ENCODE results near the gene UBE2R2. TPM values are rescaled to one million over a fixed set of nuclear protein-coding genes. Genes with fewer than 3 reads are reported as not detected.
A peak's percentile ranks its signal among the peaks of the same experiment; 100 is the strongest.

The UBE2R2 gene
- polyA plus RNA-seq, 3 donors = 30.5 to 50.1 (median 37.2) TPM

DNA sequence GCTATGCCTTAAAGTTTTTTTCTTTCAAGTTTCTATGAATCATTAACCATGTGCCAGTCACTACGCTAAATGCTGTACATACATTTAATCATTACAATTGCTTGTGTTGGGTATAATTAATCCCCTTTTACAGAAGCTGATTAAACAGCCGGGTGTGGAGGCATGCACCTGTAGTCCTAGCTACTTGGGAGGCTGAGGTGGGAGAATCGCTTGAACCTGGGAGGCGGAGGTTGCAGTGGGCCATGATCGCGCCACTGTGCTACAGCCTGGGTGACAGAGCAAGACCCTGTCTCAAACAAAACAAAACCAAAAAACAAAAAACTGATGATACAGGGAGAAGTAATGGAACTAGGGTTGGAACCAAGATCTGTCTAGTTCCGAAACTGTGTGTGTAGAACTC lies 1.2 kb upstream of the UBE2R2 start:
- no CpG with 5 or more reads among the region's 7 CpGs for WGBS (ENCODE audit: insufficient coverage)
- Histone ChIP-seq H3K27me3 (ENCODE audit: control insufficient read depth in 2 of 2, insufficient read depth in 2 of 2, low read length in 2 of 2) (no peaks in the 10 kb centered on the region), H3K36me3 (replicated peaks in 1 of 2; ENCODE audit: control insufficient read depth in 1 of 2, insufficient read depth in 2 of 2, low read length in 2 of 2) (no peaks in the 10 kb centered on the region), H2AFZ (ENCODE audit: insufficient read depth, low read depth, low read length, poor library complexity, severe bottlenecking) (no peak overlapping the region), H3K27ac (ENCODE audit: low read depth in 1 of 2, low read length in 2 of 2) (peak overlapping the region; percentile 99), H4K20me1 (ENCODE audit: insufficient read depth, low read length) (no peaks in the 10 kb centered on the region), H3K9me3 (replicated peaks in 1 of 2; ENCODE audit: control insufficient read depth in 1 of 2, insufficient read depth in 1 of 2, low read length in 2 of 2) (no peaks in the 10 kb centered on the region), H3K4me3 (replicated peaks in 1 of 3; ENCODE audit: low read depth in 2 of 3, low read length in 3 of 3) (peak overlapping the region in 1 of 3 experiments; percentile 91), H3K4me2 (replicated peaks; ENCODE audit: extremely low read depth, low read length, poor library complexity, severe bottlenecking) (peak overlapping the region; percentile 93), H3K4me1 (ENCODE audit: control insufficient read depth in 1 of 2, insufficient read depth in 2 of 2, low read length in 2 of 2) (peaks cover 41 to 56% of the 10 kb centered on the region in 2 donors), H3K9ac (ENCODE audit: insufficient read depth, low read length, poor library complexity, severe bottlenecking) (peak overlapping the region; percentile 100), H3K79me2 (ENCODE audit: insufficient read depth, low read length) (peaks cover 53% of the 10 kb centered on the region)
- no peak for DNase-seq
- intact Hi-C loops (cut with micrococcal nuclease) = loop anchor here in 1 of 2 donors (5.0 kb wide), 1 partner anchor 37 kb away; no protein-coding TSS in a partner anchor
- TF ChIP-seq, protein P1, sequence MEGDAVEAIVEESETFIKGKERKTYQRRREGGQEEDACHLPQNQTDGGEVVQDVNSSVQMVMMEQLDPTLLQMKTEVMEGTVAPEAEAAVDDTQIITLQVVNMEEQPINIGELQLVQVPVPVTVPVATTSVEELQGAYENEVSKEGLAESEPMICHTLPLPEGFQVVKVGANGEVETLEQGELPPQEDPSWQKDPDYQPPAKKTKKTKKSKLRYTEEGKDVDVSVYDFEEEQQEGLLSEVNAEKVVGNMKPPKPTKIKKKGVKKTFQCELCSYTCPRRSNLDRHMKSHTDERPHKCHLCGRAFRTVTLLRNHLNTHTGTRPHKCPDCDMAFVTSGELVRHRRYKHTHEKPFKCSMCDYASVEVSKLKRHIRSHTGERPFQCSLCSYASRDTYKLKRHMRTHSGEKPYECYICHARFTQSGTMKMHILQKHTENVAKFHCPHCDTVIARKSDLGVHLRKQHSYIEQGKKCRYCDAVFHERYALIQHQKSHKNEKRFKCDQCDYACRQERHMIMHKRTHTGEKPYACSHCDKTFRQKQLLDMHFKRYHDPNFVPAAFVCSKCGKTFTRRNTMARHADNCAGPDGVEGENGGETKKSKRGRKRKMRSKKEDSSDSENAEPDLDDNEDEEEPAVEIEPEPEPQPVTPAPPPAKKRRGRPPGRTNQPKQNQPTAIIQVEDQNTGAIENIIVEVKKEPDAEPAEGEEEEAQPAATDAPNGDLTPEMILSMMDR (IDR thresholded peaks at IDR 0.05) = no peak
- Mint-ChIP-seq H3K4me3 (peak overlapping the region in 1 of 2 donors; percentile 77), H3K27me3 (ENCODE audit: low read depth in 3 of 3) (peaks cover 0 to 4% (median 0%) of the 10 kb centered on the region in 3 donors), H3K36me3 (peaks cover 4 to 8% of the 10 kb centered on the region in 2 donors), H3K4me1 (peaks cover 46% of the 10 kb centered on the region), H3K27ac (peak overlapping the region; percentile 97 to 99 (median 98)), H3K9me3 (peaks cover 0 to 3% (median 0%) of the 10 kb centered on the region in 7 donors)

DNA sequence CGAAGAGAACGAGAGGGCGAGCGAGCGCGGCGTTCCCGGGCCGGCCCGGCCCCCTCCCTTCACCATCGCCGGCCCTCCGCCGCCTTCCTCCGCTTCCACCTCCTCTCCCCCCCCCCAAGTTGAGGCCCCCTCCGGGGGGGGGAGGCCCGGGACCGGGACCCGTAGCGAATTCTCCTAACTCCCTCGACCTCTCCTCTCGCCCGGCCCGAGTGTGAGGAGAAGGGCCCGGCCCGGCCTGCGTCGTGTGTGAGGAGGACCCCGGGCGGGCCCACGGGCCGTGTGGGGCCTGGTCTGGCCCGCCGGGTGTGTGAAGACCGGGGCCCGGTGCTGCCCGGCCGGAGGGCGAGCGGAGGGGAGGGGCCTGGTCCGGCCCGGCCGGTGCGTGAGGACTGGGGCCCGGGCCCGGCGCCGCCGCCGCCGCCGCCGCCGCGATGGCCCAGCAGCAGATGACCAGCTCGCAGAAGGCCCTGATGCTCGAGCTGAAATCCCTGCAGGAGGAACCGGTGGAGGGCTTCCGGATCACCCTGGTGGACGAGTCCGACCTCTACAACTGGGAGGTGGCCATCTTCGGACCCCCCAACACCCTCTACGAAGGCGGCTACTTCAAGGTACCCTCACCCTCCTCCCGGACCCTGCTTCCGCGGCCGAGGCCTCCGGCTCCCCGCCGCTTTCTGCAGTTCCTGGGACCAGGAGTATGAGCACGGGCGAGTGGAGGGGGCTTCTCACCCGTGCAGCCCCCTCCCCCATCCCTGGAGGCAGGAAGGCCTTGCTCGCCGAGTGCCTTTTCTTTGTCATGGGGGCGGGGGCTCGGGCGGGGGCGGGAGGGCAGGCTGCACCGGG lies 587 bp downstream of the UBE2R2 start:
- Mint-ChIP-seq H3K9me3 (peaks cover 0 to 3% (median 0%) of the 10 kb centered on the region in 7 donors), H3K4me1 (peaks cover 52% of the 10 kb centered on the region), H3K27me3 (ENCODE audit: low read depth in 3 of 3) (no peaks in the 10 kb centered on the region), H3K4me3 (peak overlapping the region; percentile 90 to 98), H3K27ac (peak overlapping the region; percentile 81 to 99 (median 97)), H3K36me3 (peaks cover 9 to 11% of the 10 kb centered on the region in 2 donors)
- Histone ChIP-seq H2AFZ (ENCODE audit: insufficient read depth, low read depth, low read length, poor library complexity, severe bottlenecking) (no peak overlapping the region), H3K4me1 (ENCODE audit: control insufficient read depth in 1 of 2, insufficient read depth in 2 of 2, low read length in 2 of 2) (peaks cover 46 to 64% of the 10 kb centered on the region in 2 donors), H3K4me2 (replicated peaks; ENCODE audit: extremely low read depth, low read length, poor library complexity, severe bottlenecking) (peak overlapping the region; percentile 93), H3K9me3 (replicated peaks in 1 of 2; ENCODE audit: control insufficient read depth in 1 of 2, insufficient read depth in 1 of 2, low read length in 2 of 2) (no peaks in the 10 kb centered on the region), H3K9ac (ENCODE audit: insufficient read depth, low read length, poor library complexity, severe bottlenecking) (peak overlapping the region; percentile 100), H3K27me3 (ENCODE audit: control insufficient read depth in 2 of 2, insufficient read depth in 2 of 2, low read length in 2 of 2) (no peaks in the 10 kb centered on the region), H3K79me2 (ENCODE audit: insufficient read depth, low read length) (peaks cover 70% of the 10 kb centered on the region), H3K4me3 (replicated peaks in 1 of 3; ENCODE audit: low read depth in 2 of 3, low read length in 3 of 3) (peak overlapping the region; percentile 71 to 91 (median 89)), H3K27ac (ENCODE audit: low read depth in 1 of 2, low read length in 2 of 2) (peak overlapping the region; percentile 99), H3K36me3 (replicated peaks in 1 of 2; ENCODE audit: control insufficient read depth in 1 of 2, insufficient read depth in 2 of 2, low read length in 2 of 2) (no peaks in the 10 kb centered on the region), H4K20me1 (ENCODE audit: insufficient read depth, low read length) (peaks cover 4% of the 10 kb centered on the region)
- DNase-seq = peak; percentile 75 to 83 (median 75)
- intact Hi-C loops (cut with micrococcal nuclease) = loop anchor here in 1 of 2 donors (5.0 kb wide), 1 partner anchor 35 kb away; no protein-coding TSS in a partner anchor
- TF ChIP-seq, protein P1 (IDR thresholded peaks at IDR 0.05) = peak; percentile 38
- WGBS (ENCODE audit: insufficient coverage) = under 1% methylated on average over 39 of the region's 81 CpGs

Data from CD14-positive monocyte (primary cell).